ENCODE measurements around the gene SLC25A6. TPM values are rescaled to one million over a fixed set of nuclear protein-coding genes. Genes with fewer than 3 reads are reported as not detected.
A peak's percentile ranks its signal among the peaks of the same experiment; 100 is the strongest.

The SLC25A6 gene
- total RNA-seq, 3 donors from 2014 or later: 435 to 455 (median 450) TPM

GRCh38 chrX:1336331-1336943 is 55.5 kb downstream of the SLC25A6 start, which contains the start of gene IL3RA:
IL3RA (plus strand) TSS chrX:1336785; CDS start chrX:1341766, 4,981 bp downstream.
- ATAC-seq: peak; percentile 86
- Histone ChIP-seq H3K4me3 (peak within 1 kb of the TSS; percentile 6), H3K36me3 (ENCODE audit: low read depth) (no peaks in the 10 kb centered on the region), H3K9me3 (no peaks in the 10 kb centered on the region), H3K4me1 (ENCODE audit: low read depth) (peaks cover 4% of the 10 kb centered on the region)
- intact Hi-C loops (cut with DNase I, micrococcal nuclease): no loop called here
- peak; percentile 49 to 62 (median 55) for DNase-seq
- TF ChIP-seq CTCF (IDR thresholded peaks at IDR 0.05): no peak

Other genes with a start within 250 kb of the SLC25A6 start
- under 1 TPM in 2 of 3 donors, not detected in 1; 0.31 to 0.63 TPM for gene CRLF2, start 179.5 kb downstream of the SLC25A6 start, total RNA-seq
- gene CSF2RA, start 123.3 kb downstream of the SLC25A6 start, total RNA-seq: 1 to 10 TPM; 3.3 to 5.5 (median 4.5) TPM
- 10 to 100 TPM in 1 of 3 donors, 1 to 10 TPM in 2; 6.3 to 11.6 (median 8.5) TPM for gene IL3RA, start 55.3 kb downstream of the SLC25A6 start, total RNA-seq
- 10 to 100 TPM; 15.6 to 32.0 (median 18.8) TPM for gene ASMTL, start 60.8 kb upstream of the SLC25A6 start, total RNA-seq
- 1 to 10 TPM in 2 of 3 donors, under 1 TPM in 1; 0.87 to 2.0 (median 2.0) TPM for gene P2RY8, start 145.1 kb upstream of the SLC25A6 start, total RNA-seq
- gene AKAP17A, start 199.5 kb upstream of the SLC25A6 start, total RNA-seq: 10 to 100 TPM; 40.8 to 46.2 (median 42.3) TPM
- gene ASMT, start 222.9 kb upstream of the SLC25A6 start, total RNA-seq: under 1 TPM in 1 of 3 donors, not detected in 2; 0.35 TPM